ACC112 (cell line): ENCODE data around the gene CCND3.
"Not testable (repeated sequence)": the region's sequence is repeated elsewhere in the genome, so short reads cannot be mapped to it uniquely, and the experiment has no call there.

Experiments
- H2AFZ ChIP-seq: fragments of 200-600 bp; sonication (generic); one replicate; pipeline ENCODE4 v1.6.0; 2017; ENCODE audit warnings: antibody characterized with exemption, low read length; ENCODE audit not compliant: unreplicated experiment
- H3K27ac ChIP-seq: fragments of 200-600 bp; sonication (generic); 2 replicates; pipeline ENCODE4 v1.5.1; 2014; ENCODE audit warnings: low read depth, mild to moderate bottlenecking, antibody characterized with exemption, low read length, moderate library complexity
- H3K27me3 ChIP-seq: fragments of 200-600 bp; sonication (generic); 2 replicates; pipeline ENCODE4 v1.6.1; 2014; ENCODE audit warnings: mild to moderate bottlenecking, antibody characterized with exemption, low read length, moderate library complexity, mixed read lengths; ENCODE audit not compliant: insufficient read depth
- H3K36me3 ChIP-seq: fragments of 200-600 bp; sonication (generic); 2 replicates; pipeline ENCODE4 v1.6.1; 2016; ENCODE audit warnings: mild to moderate bottlenecking, antibody characterized with exemption, low read length, moderate library complexity, mixed read lengths; ENCODE audit not compliant: insufficient read depth
- H3K4me1 ChIP-seq: fragments of 200-600 bp; sonication (generic); one replicate; pipeline ENCODE4 v1.6.1; 2016; ENCODE audit warnings: low read length, mixed read lengths; ENCODE audit not compliant: insufficient read depth, unreplicated experiment, control insufficient read depth
- H3K4me3 ChIP-seq: fragments of 200-600 bp; sonication (generic); 2 replicates; pipeline ENCODE4 v1.5.1; 2014; ENCODE audit warnings: mild to moderate bottlenecking, low read depth, low read length
- H3K79me2 ChIP-seq: fragments of 200-600 bp; sonication (generic); one replicate; pipeline ENCODE4 v1.6.0; 2016; ENCODE audit warnings: low read length; ENCODE audit not compliant: control insufficient read depth, unreplicated experiment, insufficient read depth

CCND3 gene

GRCh38 chr6:41943456-41943855, 1.8 kb upstream of the CCND3 start:
- no peak overlapping the region for H3K4me3 ChIP-seq
- peak overlapping the region; percentile 42 for H3K27ac ChIP-seq
- peaks cover 41% of the 10 kb centered on the region for H3K79me2 ChIP-seq
- no peaks in the 10 kb centered on the region for H3K36me3 ChIP-seq
- H2AFZ ChIP-seq = no peak overlapping the region
- H3K4me1 ChIP-seq = peaks cover 27% of the 10 kb centered on the region
- no peaks in the 10 kb centered on the region for H3K27me3 ChIP-seq

- not testable (repeated sequence) for H3K27me3 ChIP-seq, H3K4me3 ChIP-seq, H3K36me3 ChIP-seq, H2AFZ ChIP-seq
- Histone ChIP-seq H3K4me1 (peaks cover 33% of the 10 kb centered on the region), H3K27ac (peak overlapping the region; percentile 54), H3K79me2 (peaks cover 46% of the 10 kb centered on the region)
Observed at GRCh38 chr6:41942882-41943281, 1.3 kb upstream of the CCND3 start.

GRCh38 chr6:41942067-41942851, 651 bp upstream of the CCND3 start:
- Histone ChIP-seq H3K79me2 (peaks cover 50% of the 10 kb centered on the region), H3K4me1 (peaks cover 39% of the 10 kb centered on the region), H2AFZ (peak overlapping the region; percentile 1), H3K27ac (peak overlapping the region; percentile 54), H3K4me3 (peak overlapping the region; percentile 99), H3K27me3 (no peaks in the 10 kb centered on the region), H3K36me3 (no peaks in the 10 kb centered on the region)

GRCh38 chr6:41940759-41941279, 789 bp downstream of the CCND3 start:
- no peaks in the 10 kb centered on the region for H3K27me3 ChIP-seq
- H3K79me2 ChIP-seq = peaks cover 58% of the 10 kb centered on the region
- peak overlapping the region; percentile 99 for H3K4me3 ChIP-seq
- peaks cover 4% of the 10 kb centered on the region; the same call in 1 of the 2 replicates for H3K36me3 ChIP-seq
- peak overlapping the region; percentile 63 for H3K27ac ChIP-seq
- H3K4me1 ChIP-seq = peaks cover 52% of the 10 kb centered on the region
- H2AFZ ChIP-seq = peak overlapping the region; percentile 53

- no peak overlapping the region for H2AFZ ChIP-seq
- peak overlapping the region; percentile 63 for H3K27ac ChIP-seq
- peaks cover 59% of the 10 kb centered on the region for H3K4me1 ChIP-seq
- peak overlapping the region; percentile 99 for H3K4me3 ChIP-seq
- H3K27me3 ChIP-seq = no peaks in the 10 kb centered on the region
- H3K79me2 ChIP-seq = peaks cover 65% of the 10 kb centered on the region
- peaks cover 12% of the 10 kb centered on the region; the same call in 1 of the 2 replicates for H3K36me3 ChIP-seq
Observed at GRCh38 chr6:41939848-41940758, 1.5 kb downstream of the CCND3 start.

- H3K27ac ChIP-seq = peak overlapping the region; percentile 63
- H3K4me3 ChIP-seq = peak overlapping the region; percentile 99
- H3K27me3 ChIP-seq = no peaks in the 10 kb centered on the region
- H2AFZ ChIP-seq = no peak overlapping the region
- peaks cover 67% of the 10 kb centered on the region for H3K4me1 ChIP-seq
- H3K36me3 ChIP-seq = peaks cover 16% of the 10 kb centered on the region; the same call in 1 of the 2 replicates
- peaks cover 62% of the 10 kb centered on the region for H3K79me2 ChIP-seq
Observed at GRCh38 chr6:41939176-41939847, 2.3 kb downstream of the CCND3 start.

GRCh38 chr6:41938590-41939175, 2.9 kb downstream of the CCND3 start:
- Histone ChIP-seq H3K79me2 (peaks cover 66% of the 10 kb centered on the region), H3K27ac (peak overlapping the region; percentile 63), H2AFZ (no peak overlapping the region)

GRCh38 chr6:41937861-41938574, 3.6 kb downstream of the CCND3 start:
- peaks cover 21% of the 10 kb centered on the region; the same call in 1 of the 2 replicates for H3K36me3 ChIP-seq
- peaks cover 68% of the 10 kb centered on the region for H3K4me1 ChIP-seq
- no peak overlapping the region for H2AFZ ChIP-seq
- H3K27me3 ChIP-seq = no peaks in the 10 kb centered on the region
- peak overlapping the region; percentile 63 for H3K27ac ChIP-seq
- H3K4me3 ChIP-seq = peak overlapping the region; percentile 99
- H3K79me2 ChIP-seq = peaks cover 66% of the 10 kb centered on the region

More at GRCh38 chr6:41938590-41939175, 2.9 kb downstream of the CCND3 start:
- H3K36me3 ChIP-seq = peaks cover 21% of the 10 kb centered on the region; the same call in 1 of the 2 replicates
- H3K4me1 ChIP-seq = peaks cover 70% of the 10 kb centered on the region
- H3K4me3 ChIP-seq = peak overlapping the region; percentile 99
- no peaks in the 10 kb centered on the region for H3K27me3 ChIP-seq

- H3K79me2 ChIP-seq = peaks cover 66% of the 10 kb centered on the region
- no peak overlapping the region for H2AFZ ChIP-seq
- peaks cover 25% of the 10 kb centered on the region for H3K36me3 ChIP-seq
- H3K27me3 ChIP-seq = no peaks in the 10 kb centered on the region
- peaks cover 65% of the 10 kb centered on the region for H3K4me1 ChIP-seq
- H3K4me3 ChIP-seq = no peak overlapping the region
- peak overlapping the region; percentile 63 for H3K27ac ChIP-seq
Observed at GRCh38 chr6:41937472-41937860, 4.1 kb downstream of the CCND3 start.
